ENCODE data around the gene HOXA7.

The HOXA7 gene

GRCh38 chr7:27173956-27174873, 17.7 kb upstream of the HOXA7 start, which contains the start of gene HOXA10:
TSS of gene HOXA10 (minus strand) at chr7:27174320. CDS start at chr7:27174306, 14 bp downstream.
- no peak for TF ChIP-seq CTCF (conservative IDR thresholded peaks at IDR 0.05; ENCODE audit: low read depth, low read length)
- Histone ChIP-seq H3K36me3 (ENCODE audit: insufficient read depth) (no peaks in the 10 kb centered on the region), H4K20me1 (ENCODE audit: insufficient read depth) (no peaks in the 10 kb centered on the region), H3K4me3 (IDR thresholded peaks at IDR 0.05; ENCODE audit: insufficient read depth, low read depth, low read length) (no peak within 1 kb of the TSS), H3K4me1 (ENCODE audit: low read depth, poor library complexity, severe bottlenecking) (peaks cover 17% of the 10 kb centered on the region), H3K9ac (peak within 1 kb of the TSS; percentile 88), H3K4me2 (peak within 1 kb of the TSS; percentile 70), H2AFZ (ENCODE audit: low read depth) (peak within 1 kb of the TSS; percentile 81), H3K79me2 (ENCODE audit: insufficient read depth, low read depth) (no peaks in the 10 kb centered on the region), H3K27ac (peak within 1 kb of the TSS; percentile 80), H3K27me3 (ENCODE audit: insufficient read depth, low read depth) (peaks cover 15% of the 10 kb centered on the region; the same call in 1 of the 2 replicates)

DNA sequence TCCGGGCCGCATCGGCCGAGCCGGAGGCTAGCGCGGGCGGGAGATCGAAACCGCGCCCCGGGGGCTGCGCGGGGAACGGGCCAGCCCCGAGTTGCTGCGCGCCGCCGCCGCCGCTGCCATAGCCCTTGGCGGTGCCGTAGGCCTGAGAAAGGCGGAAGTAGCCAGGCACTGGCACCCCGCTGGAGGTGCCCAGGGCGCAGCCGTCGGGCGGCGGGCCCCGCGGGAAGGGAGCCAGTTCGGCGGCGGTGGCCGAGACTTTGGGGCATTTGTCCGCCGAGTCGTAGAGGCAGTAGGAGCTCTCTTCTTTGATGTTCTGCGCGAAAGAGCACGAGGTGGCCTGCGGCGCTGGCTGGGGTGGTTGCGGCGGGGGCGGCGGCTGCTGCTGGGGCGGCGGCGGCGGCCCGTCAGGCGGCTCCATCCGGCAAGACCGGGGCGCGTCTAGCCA, 17.1 kb upstream of the HOXA7 start:
- Histone ChIP-seq H2AFZ (ENCODE audit: low read depth) (peak overlapping the region; percentile 81), H3K4me3 (IDR thresholded peaks at IDR 0.05; ENCODE audit: insufficient read depth, low read depth, low read length) (no peak overlapping the region), H3K27ac (peak overlapping the region; percentile 80), H4K20me1 (ENCODE audit: insufficient read depth) (no peaks in the 10 kb centered on the region), H3K27me3 (ENCODE audit: insufficient read depth, low read depth) (peaks cover 15% of the 10 kb centered on the region; the same call in 1 of the 2 replicates), H3K36me3 (ENCODE audit: insufficient read depth) (no peaks in the 10 kb centered on the region), H3K4me1 (ENCODE audit: low read depth, poor library complexity, severe bottlenecking) (peaks cover 17% of the 10 kb centered on the region), H3K9ac (peak overlapping the region; percentile 88), H3K4me2 (peak overlapping the region; percentile 70), H3K79me2 (ENCODE audit: insufficient read depth, low read depth) (no peaks in the 10 kb centered on the region)
- TF ChIP-seq CTCF (conservative IDR thresholded peaks at IDR 0.05; ENCODE audit: low read depth, low read length) = no peak

GRCh38 chr7:27172823-27173510, 16.5 kb upstream of the HOXA7 start:
- peaks cover 17% of the 10 kb centered on the region for H3K4me1 ChIP-seq (ENCODE audit: low read depth, poor library complexity, severe bottlenecking)
- TF ChIP-seq CTCF (conservative IDR thresholded peaks at IDR 0.05; ENCODE audit: low read depth, low read length) = no peak
- H3K4me3 ChIP-seq (IDR thresholded peaks at IDR 0.05; ENCODE audit: insufficient read depth, low read depth, low read length) = no peak overlapping the region
- no peaks in the 10 kb centered on the region for H3K79me2 ChIP-seq (ENCODE audit: insufficient read depth, low read depth)
- H3K9ac ChIP-seq = peak overlapping the region; percentile 88
- peak overlapping the region; percentile 81 for H2AFZ ChIP-seq (ENCODE audit: low read depth)
- H3K36me3 ChIP-seq (ENCODE audit: insufficient read depth) = no peaks in the 10 kb centered on the region
- no peaks in the 10 kb centered on the region for H4K20me1 ChIP-seq (ENCODE audit: insufficient read depth)
- peaks cover 15% of the 10 kb centered on the region; the same call in 1 of the 2 replicates for H3K27me3 ChIP-seq (ENCODE audit: insufficient read depth, low read depth)
- peak overlapping the region; percentile 80 for H3K27ac ChIP-seq
- peak overlapping the region; percentile 70 for H3K4me2 ChIP-seq

- peak overlapping the region; percentile 88; the same call in 1 of the 2 replicates for H3K9ac ChIP-seq
- no peak for TF ChIP-seq CTCF (conservative IDR thresholded peaks at IDR 0.05; ENCODE audit: low read depth, low read length)
- H4K20me1 ChIP-seq (ENCODE audit: insufficient read depth) = no peaks in the 10 kb centered on the region
- H3K27me3 ChIP-seq (ENCODE audit: insufficient read depth, low read depth) = peaks cover 15% of the 10 kb centered on the region; the same call in 1 of the 2 replicates
- H3K36me3 ChIP-seq (ENCODE audit: insufficient read depth) = no peaks in the 10 kb centered on the region
- H3K4me2 ChIP-seq = peak overlapping the region; percentile 70
- peaks cover 17% of the 10 kb centered on the region for H3K4me1 ChIP-seq (ENCODE audit: low read depth, poor library complexity, severe bottlenecking)
- peak overlapping the region; percentile 81 for H2AFZ ChIP-seq (ENCODE audit: low read depth)
- H3K27ac ChIP-seq = no peak overlapping the region
- H3K79me2 ChIP-seq (ENCODE audit: insufficient read depth, low read depth) = no peaks in the 10 kb centered on the region
- no peak overlapping the region for H3K4me3 ChIP-seq (IDR thresholded peaks at IDR 0.05; ENCODE audit: insufficient read depth, low read depth, low read length)
Observed at GRCh38 chr7:27172315-27172774, 15.9 kb upstream of the HOXA7 start.

Data from KMS-11 (cell line).